ENCODE data around the gene HMGCS2. TPM values are rescaled to one million over a fixed set of nuclear protein-coding genes. Genes with fewer than 3 reads are reported as not detected.

The HMGCS2 gene
- total RNA-seq, result not detected

DNA sequence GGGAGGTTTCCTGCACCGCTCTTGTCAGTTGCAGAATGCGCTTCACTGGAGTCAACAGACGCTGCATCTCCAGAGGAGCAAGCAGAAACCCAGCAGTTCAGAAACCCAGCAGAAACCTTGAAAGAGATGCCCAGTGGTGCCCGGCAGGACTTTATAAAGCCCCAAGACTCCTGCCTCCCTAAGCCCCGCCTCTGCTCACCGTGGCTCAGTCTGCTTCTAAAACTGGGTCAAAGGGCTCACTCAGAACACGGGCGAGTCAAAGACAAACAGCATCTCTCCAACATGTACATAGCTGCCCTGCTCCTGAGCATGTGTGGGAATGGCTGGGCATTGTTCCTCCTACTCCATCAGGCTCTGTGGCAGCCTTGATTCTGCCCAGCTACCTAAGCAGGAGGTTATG is at the start of gene HMGCS2:
Gene HMGCS2, minus strand, starts transcription at position 128 of the 400 bp plus-strand sequence. Its CDS starts 61 bp downstream, at position 67.
- no peak for DNase-seq (ENCODE audit: low spot score in 2 of 2)
- WGBS, 2 donors, result 57 to 64% methylated on average over 8 of the region's 8 CpGs
- peaks cover 0 to 9% (median 0%) of the 10 kb centered on the region in 4 donors for H3K4me1 ChIP-seq
- no peaks in the 10 kb centered on the region for H3K36me3 ChIP-seq
- H3K4me3 ChIP-seq, result no peak within 1 kb of the TSS
- peaks cover 0 to 6% (median 0%) of the 10 kb centered on the region in 4 donors for H3K9me3 ChIP-seq
- TF ChIP-seq CTCF (IDR thresholded peaks at IDR 0.05), result no peak
- H3K27me3 ChIP-seq, result no peaks in the 10 kb centered on the region
- H3K27ac ChIP-seq, result no peak within 1 kb of the TSS

- peaks cover 0 to 4% of the 10 kb centered on the region in 2 donors for H3K27me3 ChIP-seq
- 83 to 87% methylated on average over 2 of the region's 2 CpGs for WGBS, 2 donors
- H3K9me3 ChIP-seq, result no peaks in the 10 kb centered on the region
- TF ChIP-seq EP300 (IDR thresholded peaks at IDR 0.05) (no peak), POLR2A (IDR thresholded peaks at IDR 0.05) (no peak), CTCF (IDR thresholded peaks at IDR 0.05) (no peak)
- H3K4me1 ChIP-seq, result no peaks in the 10 kb centered on the region
- DNase-seq (ENCODE audit: low spot score in 2 of 2), result no peak
- no peak overlapping the region for H3K27ac ChIP-seq
- no peaks in the 10 kb centered on the region for H3K36me3 ChIP-seq
- H3K4me3 ChIP-seq, result no peak overlapping the region
Measured at GRCh38 chr1:119818181-119818580, 49.5 kb upstream of the HMGCS2 start.

GRCh38 chr1:119816407-119816806 is 47.7 kb upstream of the HMGCS2 start:
- H3K27ac ChIP-seq, result no peak overlapping the region
- H3K27me3 ChIP-seq, result peaks cover 0 to 4% of the 10 kb centered on the region in 2 donors
- 55 to 58% methylated on average over 2 of the region's 2 CpGs for WGBS, 2 donors
- no peaks in the 10 kb centered on the region for H3K9me3 ChIP-seq
- H3K4me1 ChIP-seq, result no peaks in the 10 kb centered on the region
- TF ChIP-seq POLR2A (IDR thresholded peaks at IDR 0.05), result no peak
- no peak for TF ChIP-seq CTCF (IDR thresholded peaks at IDR 0.05)
- no peak for TF ChIP-seq EP300 (IDR thresholded peaks at IDR 0.05)
- H3K36me3 ChIP-seq, result no peaks in the 10 kb centered on the region
- no peak for DNase-seq (ENCODE audit: low spot score in 2 of 2)
- no peak overlapping the region for H3K4me3 ChIP-seq

DNA sequence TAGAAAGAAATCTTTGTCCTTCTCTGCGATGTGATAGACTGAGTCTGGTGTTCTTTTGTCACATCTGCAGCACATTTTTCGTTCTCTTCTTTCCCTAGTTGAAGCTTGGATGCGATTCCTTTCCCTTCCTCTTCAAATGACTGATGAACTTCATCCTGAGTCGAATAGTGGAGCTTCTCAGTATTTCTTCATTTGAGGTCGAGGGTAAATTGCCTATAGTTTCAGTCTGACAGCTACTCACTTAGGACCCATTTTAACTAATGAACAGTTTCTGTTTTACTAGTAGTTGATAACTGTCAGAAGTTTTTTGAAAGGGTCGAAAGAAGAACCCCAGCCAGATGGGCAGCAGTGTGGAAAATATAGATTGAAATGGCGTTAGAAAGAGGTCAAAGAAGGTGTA is 47.2 kb upstream of the HMGCS2 start:
- H3K27me3 ChIP-seq, result peaks cover 0 to 4% of the 10 kb centered on the region in 2 donors
- H3K4me1 ChIP-seq, result no peaks in the 10 kb centered on the region
- no peak overlapping the region for H3K4me3 ChIP-seq
- no peak for DNase-seq (ENCODE audit: low spot score in 2 of 2)
- H3K36me3 ChIP-seq, result no peaks in the 10 kb centered on the region
- no peaks in the 10 kb centered on the region for H3K9me3 ChIP-seq
- TF ChIP-seq CTCF (IDR thresholded peaks at IDR 0.05) (no peak), EP300 (IDR thresholded peaks at IDR 0.05) (no peak), POLR2A (IDR thresholded peaks at IDR 0.05) (no peak)
- 83 to 85% methylated on average over 7 of the region's 7 CpGs for WGBS, 2 donors
- H3K27ac ChIP-seq, result no peak overlapping the region

- Histone ChIP-seq H3K27me3 (peaks cover 0 to 4% of the 10 kb centered on the region in 2 donors), H3K36me3 (no peaks in the 10 kb centered on the region), H3K27ac (no peak overlapping the region), H3K9me3 (no peaks in the 10 kb centered on the region), H3K4me1 (no peaks in the 10 kb centered on the region), H3K4me3 (no peak overlapping the region)
- no peak for DNase-seq (ENCODE audit: low spot score in 2 of 2)
- TF ChIP-seq POLR2A (IDR thresholded peaks at IDR 0.05) (no peak), CTCF (IDR thresholded peaks at IDR 0.05) (no peak), EP300 (IDR thresholded peaks at IDR 0.05) (no peak)
- 81 to 84% methylated on average over 3 of the region's 3 CpGs for WGBS, 2 donors
Measured at GRCh38 chr1:119815361-119815760, 46.7 kb upstream of the HMGCS2 start.

All from tibial nerve (tissue), 4 donors.